ENCODE measurements around the gene ATP6V0B.

DNA sequence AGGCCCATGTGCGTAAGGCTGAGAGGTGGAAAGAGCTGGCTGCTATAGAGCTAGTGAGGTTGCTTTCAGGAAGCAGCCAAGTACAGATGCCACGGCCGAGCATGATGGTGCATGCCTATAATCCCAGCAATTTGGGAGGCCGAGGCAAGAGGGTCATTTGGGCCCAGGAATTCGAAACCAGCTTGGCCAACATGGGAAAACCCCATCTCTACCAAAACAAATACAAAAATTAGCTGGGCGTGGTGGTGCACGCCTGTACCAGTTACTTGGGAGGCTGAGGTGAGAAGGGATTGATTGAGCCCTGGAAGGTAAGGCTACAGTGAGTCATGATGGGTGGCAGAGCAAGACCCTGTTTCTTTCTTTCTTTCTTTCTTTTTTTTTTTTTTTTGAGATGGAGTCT is 19.3 kb downstream of the ATP6V0B start:
- TF ChIP-seq, protein P1, sequence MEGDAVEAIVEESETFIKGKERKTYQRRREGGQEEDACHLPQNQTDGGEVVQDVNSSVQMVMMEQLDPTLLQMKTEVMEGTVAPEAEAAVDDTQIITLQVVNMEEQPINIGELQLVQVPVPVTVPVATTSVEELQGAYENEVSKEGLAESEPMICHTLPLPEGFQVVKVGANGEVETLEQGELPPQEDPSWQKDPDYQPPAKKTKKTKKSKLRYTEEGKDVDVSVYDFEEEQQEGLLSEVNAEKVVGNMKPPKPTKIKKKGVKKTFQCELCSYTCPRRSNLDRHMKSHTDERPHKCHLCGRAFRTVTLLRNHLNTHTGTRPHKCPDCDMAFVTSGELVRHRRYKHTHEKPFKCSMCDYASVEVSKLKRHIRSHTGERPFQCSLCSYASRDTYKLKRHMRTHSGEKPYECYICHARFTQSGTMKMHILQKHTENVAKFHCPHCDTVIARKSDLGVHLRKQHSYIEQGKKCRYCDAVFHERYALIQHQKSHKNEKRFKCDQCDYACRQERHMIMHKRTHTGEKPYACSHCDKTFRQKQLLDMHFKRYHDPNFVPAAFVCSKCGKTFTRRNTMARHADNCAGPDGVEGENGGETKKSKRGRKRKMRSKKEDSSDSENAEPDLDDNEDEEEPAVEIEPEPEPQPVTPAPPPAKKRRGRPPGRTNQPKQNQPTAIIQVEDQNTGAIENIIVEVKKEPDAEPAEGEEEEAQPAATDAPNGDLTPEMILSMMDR (IDR thresholded peaks at IDR 0.05) = no peak
- TF ChIP-seq EP300 (IDR thresholded peaks at IDR 0.05) = no peak
- TF ChIP-seq POLR2AphosphoS5 (IDR thresholded peaks at IDR 0.05) = no peak
- TF ChIP-seq POLR2A (IDR thresholded peaks at IDR 0.05; ENCODE audit: low read depth) = no peak

Data from esophagus muscularis mucosa (tissue), 4 donors.